ENCODE results near the gene INTU. TPM values are rescaled to one million over a fixed set of nuclear protein-coding genes. Genes with fewer than 3 reads are reported as not detected.

Gene INTU
- total and polyA plus RNA-seq, 9 of the 15 experiments (the other 6 are each of a cell fraction or from before 2014, with no cell fraction given) = 1.5 to 8.9 (median 3.9) TPM

DNA sequence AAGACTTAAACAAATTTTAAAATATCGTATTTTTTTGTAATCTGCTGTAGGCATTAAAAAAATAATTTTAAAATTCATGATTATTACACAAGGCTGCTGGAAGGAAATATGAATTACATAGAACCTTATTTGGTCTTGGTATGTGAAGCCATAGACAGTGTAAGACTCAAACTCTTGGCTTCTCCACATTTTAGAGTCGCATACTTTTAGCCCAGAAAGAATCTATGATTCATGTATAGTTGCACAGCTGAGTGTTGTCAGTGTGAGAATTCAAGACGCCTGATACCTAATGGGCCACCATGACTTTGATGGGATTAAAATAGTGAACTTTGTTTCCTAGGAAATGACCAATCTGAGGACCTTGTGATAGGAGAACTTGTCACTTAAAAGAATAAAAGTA lies 1.4 kb downstream of the INTU start:
- TF ChIP-seq E2F5 (CRISPR knock-in tag; IDR thresholded peaks at IDR 0.05) (no peak), HIVEP1 (CRISPR knock-in tag; IDR thresholded peaks at IDR 0.05) (no peak), BCLAF1 (IDR thresholded peaks at IDR 0.05; ENCODE audit: borderline replicate concordance in 1 of 2, control insufficient read depth in 1 of 2, low read depth in 2 of 2, low read length in 1 of 2) (no peak), ARID2 (IDR thresholded peaks at IDR 0.05) (no peak), ZNF830 (CRISPR knock-in tag; IDR thresholded peaks at IDR 0.05) (no peak), SPI1 (IDR thresholded peaks at IDR 0.05; ENCODE audit: borderline replicate concordance, low read depth, low read length) (no peak), NR2C1 (IDR thresholded peaks at IDR 0.05) (no peak), NR2C1 (tag; IDR thresholded peaks at IDR 0.05) (no peak), ZFP91 (CRISPR knock-in tag; IDR thresholded peaks at IDR 0.05) (no peak)
- TF ChIP-seq, protein P1, sequence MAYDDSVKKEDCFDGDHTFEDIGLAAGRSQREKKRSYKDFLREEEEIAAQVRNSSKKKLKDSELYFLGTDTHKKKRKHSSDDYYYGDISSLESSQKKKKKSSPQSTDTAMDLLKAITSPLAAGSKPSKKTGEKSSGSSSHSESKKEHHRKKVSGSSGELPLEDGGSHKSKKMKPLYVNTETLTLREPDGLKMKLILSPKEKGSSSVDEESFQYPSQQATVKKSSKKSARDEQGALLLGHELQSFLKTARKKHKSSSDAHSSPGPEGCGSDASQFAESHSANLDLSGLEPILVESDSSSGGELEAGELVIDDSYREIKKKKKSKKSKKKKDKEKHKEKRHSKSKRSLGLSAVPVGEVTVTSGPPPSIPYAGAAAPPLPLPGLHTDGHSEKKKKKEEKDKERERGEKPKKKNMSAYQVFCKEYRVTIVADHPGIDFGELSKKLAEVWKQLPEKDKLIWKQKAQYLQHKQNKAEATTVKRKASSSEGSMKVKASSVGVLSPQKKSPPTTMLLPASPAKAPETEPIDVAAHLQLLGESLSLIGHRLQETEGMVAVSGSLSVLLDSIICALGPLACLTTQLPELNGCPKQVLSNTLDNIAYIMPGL (CRISPR knock-in tag; IDR thresholded peaks at IDR 0.05) = no peak
- TF ChIP-seq, protein P2, sequence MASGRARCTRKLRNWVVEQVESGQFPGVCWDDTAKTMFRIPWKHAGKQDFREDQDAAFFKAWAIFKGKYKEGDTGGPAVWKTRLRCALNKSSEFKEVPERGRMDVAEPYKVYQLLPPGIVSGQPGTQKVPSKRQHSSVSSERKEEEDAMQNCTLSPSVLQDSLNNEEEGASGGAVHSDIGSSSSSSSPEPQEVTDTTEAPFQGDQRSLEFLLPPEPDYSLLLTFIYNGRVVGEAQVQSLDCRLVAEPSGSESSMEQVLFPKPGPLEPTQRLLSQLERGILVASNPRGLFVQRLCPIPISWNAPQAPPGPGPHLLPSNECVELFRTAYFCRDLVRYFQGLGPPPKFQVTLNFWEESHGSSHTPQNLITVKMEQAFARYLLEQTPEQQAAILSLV (tag; IDR thresholded peaks at IDR 0.05) = no peak
- peaks cover 6% of the 10 kb centered on the region; the same call in 1 of the 3 replicates for H3K79me2 ChIP-seq (ENCODE audit: control insufficient read depth, insufficient read depth, low read length)
- no peak overlapping the region for H3K4me2 ChIP-seq (ENCODE audit: insufficient read depth, low read length)
- H3K27me3 ChIP-seq (ENCODE audit: control insufficient read depth in 2 of 2, insufficient read depth in 2 of 2, low read length in 2 of 2) = no peaks in the 10 kb centered on the region
- no peak overlapping the region for H3K27ac ChIP-seq (ENCODE audit: extremely low read depth, low read depth, low read length)
- H3K9me3 ChIP-seq (replicated peaks; ENCODE audit: control insufficient read depth, insufficient read depth, low read depth, low read length) = no peaks in the 10 kb centered on the region
- intact Hi-C loops (cut with micrococcal nuclease) (no loop called here), in situ Hi-C loops (cut with MboI) (no loop called here)
- POLR2A ChIA-PET = no interaction called here
- no peak for DNase-seq (ENCODE audit: extremely low read depth in 1 of 4, low spot score in 3 of 4)
- BruUV-seq (replicated peaks) = no TSS peak
- 17% methylated on average over 3 of the region's 3 CpGs for WGBS (ENCODE audit: insufficient coverage, low coverage, missing lambda C conversion rate)
- CTCF ChIA-PET (ENCODE audit: low intra/inter-chr PET ratio) = no interaction called here
- no peaks in the 10 kb centered on the region for H4K20me1 ChIP-seq (replicated peaks; ENCODE audit: control insufficient read depth, insufficient read depth, low read length)
- H3K4me3 ChIP-seq = no peak overlapping the region
- no peak overlapping the region for H2AFZ ChIP-seq (ENCODE audit: low read depth, low read length)
- H3K9me1 ChIP-seq (ENCODE audit: control insufficient read depth, insufficient read depth, low read length) = no peaks in the 10 kb centered on the region
- peak; percentile 52 for FAIRE-seq
- ATAC-seq = no peak
- peak overlapping the region in 1 of 2 experiments; percentile 77; a peak in 1 of 4 replicates for H3K9ac ChIP-seq (ENCODE audit: insufficient read depth in 1 of 2, low read depth in 2 of 2, low read length in 2 of 2)
- H3K4me1 ChIP-seq (replicated peaks in 1 of 2; ENCODE audit: control insufficient read depth in 2 of 2, insufficient read depth in 2 of 2, low read length in 2 of 2) = peaks cover 0 to 3% of the 10 kb centered on the region in 2 experiments; a peak in 2 of 5 replicates
- H3K36me3 ChIP-seq (ENCODE audit: control insufficient read depth, insufficient read depth, low read length) = no peaks in the 10 kb centered on the region
